Measurements from ENCODE around the gene CABP1. TPM values are rescaled to one million over a fixed set of nuclear protein-coding genes. Genes with fewer than 3 reads are reported as not detected.

The CABP1 gene
- total and polyA plus RNA-seq, 10 of the 15 experiments (the other 5 are each of a cell fraction or from before 2014, with no cell fraction given): 0.16 to 2.4 (median 0.80) TPM; not detected in 2

GRCh38 chr12:120686151-120686689 lies 45.8 kb downstream of the CABP1 start:
- WGBS (ENCODE audit: insufficient coverage, insufficient replicate concordance, low lambda C conversion rate, missing lambda C conversion rate): under 1% methylated on average over 40 of the region's 46 CpGs
- in situ Hi-C loops (cut with MboI): no loop called here
- FAIRE-seq (no peak), DNase-seq (ENCODE audit: low read depth, low spot score) (peak; percentile 93), ATAC-seq (peak; percentile 80)
- Histone ChIP-seq H3K4me2 (ENCODE audit: control insufficient read depth, insufficient read depth) (peak overlapping the region; percentile 82), H4K20me1 (ENCODE audit: control insufficient read depth, insufficient read depth) (no peaks in the 10 kb centered on the region; the same call in 1 of the 2 replicates), H3K4me3 (peak overlapping the region; percentile 71), H2AFZ (ENCODE audit: control insufficient read depth, low read depth, low read length) (peak overlapping the region; percentile 99), H3K27me3 (replicated peaks in 1 of 2; ENCODE audit: control insufficient read depth in 2 of 2, insufficient read depth in 2 of 2, low read length in 1 of 2) (no peaks in the 10 kb centered on the region), H3K9me3 (replicated peaks; ENCODE audit: control insufficient read depth, insufficient read depth, low read length) (peaks cover 2% of the 10 kb centered on the region; the same call in 1 of the 3 replicates), H3K79me2 (ENCODE audit: control insufficient read depth, insufficient read depth, low read length) (peaks cover 43% of the 10 kb centered on the region), H3K4me1 (ENCODE audit: control insufficient read depth, insufficient read depth, low read length) (peaks cover 15% of the 10 kb centered on the region), H3K27ac (ENCODE audit: control insufficient read depth, insufficient read depth) (peak overlapping the region; percentile 96), H3K9ac (ENCODE audit: control insufficient read depth, insufficient read depth, low read length) (peak overlapping the region; percentile 85), H3K36me3 (ENCODE audit: control insufficient read depth in 2 of 2, insufficient read depth in 2 of 2, low read length in 1 of 2) (no peaks in the 10 kb centered on the region)
- RAD21 ChIA-PET (ENCODE audit: unreplicated experiment): interaction anchor here (0.9 to 8.9 kb wide), 12 partner anchors 9 to 286 kb away, joined by 3 to 144 read pairs (median 7); partner anchors contain the start of genes POP5 and UNC119B
- intact Hi-C loops (cut with micrococcal nuclease; ENCODE audit: unreplicated experiment): loop anchor here (1.0 to 5.0 kb wide), 5 partner anchors 8 to 166 kb away; no protein-coding TSS in a partner anchor
- POLR2A ChIA-PET: interaction anchor here (1.0 to 7.4 kb wide), 9 partner anchors 12 to 285 kb away, joined by 3 to 57 read pairs (median 8); partner anchors contain the start of gene POP5
- no TSS peak for BruUV-seq (replicated peaks)
- SMC1A ChIA-PET (ENCODE audit: uncharacterized antibody, unreplicated experiment): interaction anchor here (0.6 to 11.7 kb wide), 9 partner anchors 14 to 286 kb away, joined by 3 to 167 read pairs (median 7); partner anchors contain the start of gene UNC119B
- CTCF ChIA-PET: interaction anchor here (0.6 to 24.8 kb wide), 9 partner anchors 11 to 285 kb away, joined by 3 to 454 read pairs (median 3); partner anchors contain the start of gene CABP1
- TF ChIP-seq IKZF2 (IDR thresholded peaks at IDR 0.05) (peak in 1 of 2 experiments; percentile 11; a peak in 3 of 4 replicates), LARP7 (IDR thresholded peaks at IDR 0.05) (peak; percentile 67), YBX1 (IDR thresholded peaks at IDR 0.05) (peak; percentile 100), MAX (IDR thresholded peaks at IDR 0.05; ENCODE audit: low read depth, low read length) (no peak; the same call in 1 of the 2 replicates), MTA2 (IDR thresholded peaks at IDR 0.05; ENCODE audit: low read depth) (peak; percentile 36; the same call in 1 of the 2 replicates), SIX5 (IDR thresholded peaks at IDR 0.05; ENCODE audit: low read depth, low read length, severe bottlenecking) (peak; percentile 29), SP1 (IDR thresholded peaks at IDR 0.05; ENCODE audit: low read depth, low read length) (peak; percentile 72), POLR2A (IDR thresholded peaks at IDR 0.05; ENCODE audit: low read depth, low read length) (peak; percentile 80), FOXK2 (IDR thresholded peaks at IDR 0.05) (peak; percentile 93), TCF12 (IDR thresholded peaks at IDR 0.05; ENCODE audit: low read depth, low read length) (peak; percentile 63; the same call in 1 of the 2 replicates), ZNF207 (IDR thresholded peaks at IDR 0.05; ENCODE audit: borderline replicate concordance) (no peak), RFX5 (IDR thresholded peaks at IDR 0.05; ENCODE audit: low read depth, low read length) (peak; percentile 76), NFYB (IDR thresholded peaks at IDR 0.05; ENCODE audit: insufficient read depth, low read depth, low read length) (peak; percentile 81), BCL11A (IDR thresholded peaks at IDR 0.05; ENCODE audit: low read depth, low read length) (no peak), MEF2B (IDR thresholded peaks at IDR 0.05; ENCODE audit: partially characterized antibody, poor library complexity, severe bottlenecking) (peak; percentile 100)
- TF ChIP-seq, protein P1, sequence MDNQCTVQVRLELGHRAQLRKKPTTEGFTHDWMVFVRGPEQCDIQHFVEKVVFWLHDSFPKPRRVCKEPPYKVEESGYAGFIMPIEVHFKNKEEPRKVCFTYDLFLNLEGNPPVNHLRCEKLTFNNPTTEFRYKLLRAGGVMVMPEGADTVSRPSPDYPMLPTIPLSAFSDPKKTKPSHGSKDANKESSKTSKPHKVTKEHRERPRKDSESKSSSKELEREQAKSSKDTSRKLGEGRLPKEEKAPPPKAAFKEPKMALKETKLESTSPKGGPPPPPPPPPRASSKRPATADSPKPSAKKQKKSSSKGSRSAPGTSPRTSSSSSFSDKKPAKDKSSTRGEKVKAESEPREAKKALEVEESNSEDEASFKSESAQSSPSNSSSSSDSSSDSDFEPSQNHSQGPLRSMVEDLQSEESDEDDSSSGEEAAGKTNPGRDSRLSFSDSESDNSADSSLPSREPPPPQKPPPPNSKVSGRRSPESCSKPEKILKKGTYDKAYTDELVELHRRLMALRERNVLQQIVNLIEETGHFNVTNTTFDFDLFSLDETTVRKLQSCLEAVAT (IDR thresholded peaks at IDR 0.05): no peak
- TF ChIP-seq, protein P2, sequence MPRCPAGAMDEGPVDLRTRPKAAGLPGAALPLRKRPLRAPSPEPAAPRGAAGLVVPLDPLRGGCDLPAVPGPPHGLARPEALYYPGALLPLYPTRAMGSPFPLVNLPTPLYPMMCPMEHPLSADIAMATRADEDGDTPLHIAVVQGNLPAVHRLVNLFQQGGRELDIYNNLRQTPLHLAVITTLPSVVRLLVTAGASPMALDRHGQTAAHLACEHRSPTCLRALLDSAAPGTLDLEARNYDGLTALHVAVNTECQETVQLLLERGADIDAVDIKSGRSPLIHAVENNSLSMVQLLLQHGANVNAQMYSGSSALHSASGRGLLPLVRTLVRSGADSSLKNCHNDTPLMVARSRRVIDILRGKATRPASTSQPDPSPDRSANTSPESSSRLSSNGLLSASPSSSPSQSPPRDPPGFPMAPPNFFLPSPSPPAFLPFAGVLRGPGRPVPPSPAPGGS (IDR thresholded peaks at IDR 0.05; ENCODE audit: borderline replicate concordance, insufficient read depth, low read depth, low read length, poor library complexity, severe bottlenecking): peak; percentile 93
- TF ChIP-seq, protein P3, sequence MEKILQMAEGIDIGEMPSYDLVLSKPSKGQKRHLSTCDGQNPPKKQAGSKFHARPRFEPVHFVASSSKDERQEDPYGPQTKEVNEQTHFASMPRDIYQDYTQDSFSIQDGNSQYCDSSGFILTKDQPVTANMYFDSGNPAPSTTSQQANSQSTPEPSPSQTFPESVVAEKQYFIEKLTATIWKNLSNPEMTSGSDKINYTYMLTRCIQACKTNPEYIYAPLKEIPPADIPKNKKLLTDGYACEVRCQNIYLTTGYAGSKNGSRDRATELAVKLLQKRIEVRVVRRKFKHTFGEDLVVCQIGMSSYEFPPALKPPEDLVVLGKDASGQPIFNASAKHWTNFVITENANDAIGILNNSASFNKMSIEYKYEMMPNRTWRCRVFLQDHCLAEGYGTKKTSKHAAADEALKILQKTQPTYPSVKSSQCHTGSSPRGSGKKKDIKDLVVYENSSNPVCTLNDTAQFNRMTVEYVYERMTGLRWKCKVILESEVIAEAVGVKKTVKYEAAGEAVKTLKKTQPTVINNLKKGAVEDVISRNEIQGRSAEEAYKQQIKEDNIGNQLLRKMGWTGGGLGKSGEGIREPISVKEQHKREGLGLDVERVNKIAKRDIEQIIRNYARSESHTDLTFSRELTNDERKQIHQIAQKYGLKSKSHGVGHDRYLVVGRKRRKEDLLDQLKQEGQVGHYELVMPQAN (conservative IDR thresholded peaks at IDR 0.05): peak; percentile 39; the same call in 1 of the 2 replicates
